Lower lobe of right lung (tissue), 2 donors: Measurements from ENCODE around the gene SORL1. TPM values are rescaled to one million over a fixed set of nuclear protein-coding genes. Genes with fewer than 3 reads are reported as not detected.

Experiments
- ATAC-seq, 2 donors: fragments of 200-7000 bp; cut with Tn5 transposase; one replicate each; pipeline ENCODE4 v1.9.1; 2020 to 2022; ENCODE audit warnings: mild to moderate bottlenecking in 2 of 2, moderate library complexity in 2 of 2
- DNase-seq: peaks from one replicate; pipeline ENCODE4 v3.0.0-alpha.2; 2020
- H3K27ac ChIP-seq: fragments of 200-600 bp; one replicate; pipeline ENCODE4 v1.8.0; 2022
- H3K27me3 ChIP-seq: fragments of 200-600 bp; one replicate; pipeline ENCODE4 v1.8.0; 2022; ENCODE audit warnings: low read depth
- H3K36me3 ChIP-seq: fragments of 200-600 bp; one replicate; pipeline ENCODE4 v1.8.0; 2022; ENCODE audit warnings: mild to moderate bottlenecking
- H3K4me1 ChIP-seq: fragments of 200-600 bp; one replicate; pipeline ENCODE4 v1.8.0; 2022
- H3K4me3 ChIP-seq: fragments of 200-600 bp; one replicate; pipeline ENCODE4 v1.8.0; 2022; ENCODE audit warnings: mild to moderate bottlenecking
- H3K9me3 ChIP-seq: fragments of 200-600 bp; one replicate; pipeline ENCODE4 v1.8.0; 2022
- CTCF ChIP-seq: fragments of 200-600 bp; IDR thresholded peaks from one replicate; pipeline ENCODE4 v1.8.0; 2022; ENCODE audit warnings: antibody characterized with exemption, mild to moderate bottlenecking
- intact Hi-C: fragments of 100-400 bp; cut with DNase I; formaldehyde crosslinking; loops from one replicate; pipeline ENCODE4 v1.11.0; 2022
- total RNA-seq: library from RNA; stranded (reverse); fragmentation: NEBNext Ultra II Directional; extraction: Animal tissue kit (Norgen Biotek cat#: 25700); gene quantifications from one replicate; pipeline ENCODE4 v1.2.1, GENCODE V29; 2021
- donor health status: DM: no; HTN: yes; CAD: no; lungs with severe emphysema.

SORL1 gene
- total RNA-seq, 1 donor from 2014 or later = 74.0 TPM

- Histone ChIP-seq H3K27ac (no peak overlapping the region), H3K4me1 (peaks cover 10% of the 10 kb centered on the region), H3K4me3 (no peak overlapping the region), H3K36me3 (peaks cover 13% of the 10 kb centered on the region), H3K9me3 (peaks cover 10% of the 10 kb centered on the region), H3K27me3 (no peaks in the 10 kb centered on the region)
- DNase-seq (no peak), ATAC-seq (no peak)
- TF ChIP-seq CTCF = no peak
- intact Hi-C loops = no loop called here
Observed at GRCh38 chr11:121522043-121522941, 70.2 kb downstream of the SORL1 start.

- Histone ChIP-seq H3K4me3 (no peak overlapping the region), H3K27ac (no peak overlapping the region), H3K36me3 (peaks cover 13% of the 10 kb centered on the region), H3K4me1 (peaks cover 10% of the 10 kb centered on the region), H3K27me3 (no peaks in the 10 kb centered on the region), H3K9me3 (peaks cover 10% of the 10 kb centered on the region)
- no peak for ATAC-seq
- TF ChIP-seq CTCF = no peak
- intact Hi-C loops = no loop called here
- DNase-seq = no peak
Observed at GRCh38 chr11:121523581-121524232, 71.6 kb downstream of the SORL1 start.

GRCh38 chr11:121524233-121524631, 72.1 kb downstream of the SORL1 start:
- H3K27ac ChIP-seq = no peak overlapping the region
- peaks cover 10% of the 10 kb centered on the region for H3K4me1 ChIP-seq
- peaks cover 13% of the 10 kb centered on the region for H3K36me3 ChIP-seq
- no peak overlapping the region for H3K4me3 ChIP-seq
- H3K9me3 ChIP-seq = peaks cover 10% of the 10 kb centered on the region
- TF ChIP-seq CTCF = no peak
- DNase-seq = no peak
- ATAC-seq = no peak
- H3K27me3 ChIP-seq = no peaks in the 10 kb centered on the region
- intact Hi-C loops = no loop called here

- intact Hi-C loops = no loop called here
Observed at GRCh38 chr11:121525376-121525775, 73.3 kb downstream of the SORL1 start.

GRCh38 chr11:121530257-121530656, 78.1 kb downstream of the SORL1 start:
- Histone ChIP-seq H3K4me1 (no peaks in the 10 kb centered on the region), H3K27me3 (no peaks in the 10 kb centered on the region), H3K36me3 (peaks cover 9% of the 10 kb centered on the region), H3K27ac (no peak overlapping the region), H3K9me3 (peaks cover 12% of the 10 kb centered on the region), H3K4me3 (no peak overlapping the region)
- DNase-seq = no peak
- TF ChIP-seq CTCF = no peak
- ATAC-seq = no peak
- intact Hi-C loops = no loop called here

More at GRCh38 chr11:121525376-121525775, 73.3 kb downstream of the SORL1 start:
- H3K27me3 ChIP-seq = no peaks in the 10 kb centered on the region
- H3K36me3 ChIP-seq = peaks cover 13% of the 10 kb centered on the region
- H3K9me3 ChIP-seq = peaks cover 15% of the 10 kb centered on the region
- TF ChIP-seq CTCF = no peak
- no peak overlapping the region for H3K27ac ChIP-seq
- peaks cover 9% of the 10 kb centered on the region for H3K4me1 ChIP-seq
- DNase-seq (no peak), ATAC-seq (no peak)
- H3K4me3 ChIP-seq = no peak overlapping the region
